Measurements from ENCODE around the gene MGAT5B. TPM values are rescaled to one million over a fixed set of nuclear protein-coding genes. Genes with fewer than 3 reads are reported as not detected.
"Not testable (repeated sequence)": the region's sequence is repeated elsewhere in the genome, so short reads cannot be mapped to it uniquely, and the experiment has no call there.

MGAT5B gene
- total and polyA plus RNA-seq, 10 donors, result 0.02 to 2.0 (median 0.75) TPM

DNA sequence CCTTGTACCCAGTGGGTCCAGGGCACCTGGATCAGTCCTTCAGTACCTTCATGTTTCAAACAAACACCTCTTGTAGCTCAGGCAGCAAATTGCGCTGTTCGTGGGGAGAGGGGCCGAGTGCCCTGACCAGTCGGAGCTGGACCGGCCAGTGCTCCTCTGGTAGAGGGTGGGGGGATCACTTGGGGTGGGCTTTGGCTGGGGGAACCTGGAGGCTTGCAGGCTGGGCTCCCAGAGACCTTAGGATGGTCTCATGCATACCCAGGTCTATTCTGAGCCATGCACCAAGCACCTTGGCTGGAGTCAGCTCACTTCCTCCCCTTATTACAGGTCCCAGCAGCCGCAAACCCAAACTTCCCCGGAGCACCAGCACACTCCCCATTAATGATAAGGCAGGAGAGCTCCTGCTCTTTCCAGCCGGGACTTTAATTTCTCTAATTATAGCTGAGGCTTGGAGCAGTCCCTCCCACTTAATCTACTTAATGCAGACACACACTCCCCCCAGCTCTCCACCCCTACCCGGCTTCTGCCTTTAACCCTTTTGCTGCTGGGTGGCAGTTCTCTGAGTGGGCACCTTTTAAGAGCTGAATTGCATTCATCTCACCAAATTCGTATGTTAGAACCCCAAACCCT is 26.3 kb upstream of the MGAT5B start:
- Histone ChIP-seq H3K4me3 (no peak overlapping the region), H3K36me3 (no peaks in the 10 kb centered on the region), H3K4me1 (peaks cover 0 to 29% (median 12%) of the 10 kb centered on the region in 6 donors), H3K27ac (no peak overlapping the region), H3K27me3 (replicated peaks in 1 of 7) (peaks cover 0 to 72% (median 24%) of the 10 kb centered on the region in 7 donors), H3K9me3 (no peaks in the 10 kb centered on the region)
- no peak for DNase-seq
- 4 to 17% (median 12%) methylated on average over 5 to 10 of the region's 10 CpGs for WGBS, 5 donors
- no peak for TF ChIP-seq POLR2A (IDR thresholded peaks at IDR 0.05)
- no peak for TF ChIP-seq POLR2AphosphoS5 (IDR thresholded peaks at IDR 0.05)
- TF ChIP-seq, protein P1, sequence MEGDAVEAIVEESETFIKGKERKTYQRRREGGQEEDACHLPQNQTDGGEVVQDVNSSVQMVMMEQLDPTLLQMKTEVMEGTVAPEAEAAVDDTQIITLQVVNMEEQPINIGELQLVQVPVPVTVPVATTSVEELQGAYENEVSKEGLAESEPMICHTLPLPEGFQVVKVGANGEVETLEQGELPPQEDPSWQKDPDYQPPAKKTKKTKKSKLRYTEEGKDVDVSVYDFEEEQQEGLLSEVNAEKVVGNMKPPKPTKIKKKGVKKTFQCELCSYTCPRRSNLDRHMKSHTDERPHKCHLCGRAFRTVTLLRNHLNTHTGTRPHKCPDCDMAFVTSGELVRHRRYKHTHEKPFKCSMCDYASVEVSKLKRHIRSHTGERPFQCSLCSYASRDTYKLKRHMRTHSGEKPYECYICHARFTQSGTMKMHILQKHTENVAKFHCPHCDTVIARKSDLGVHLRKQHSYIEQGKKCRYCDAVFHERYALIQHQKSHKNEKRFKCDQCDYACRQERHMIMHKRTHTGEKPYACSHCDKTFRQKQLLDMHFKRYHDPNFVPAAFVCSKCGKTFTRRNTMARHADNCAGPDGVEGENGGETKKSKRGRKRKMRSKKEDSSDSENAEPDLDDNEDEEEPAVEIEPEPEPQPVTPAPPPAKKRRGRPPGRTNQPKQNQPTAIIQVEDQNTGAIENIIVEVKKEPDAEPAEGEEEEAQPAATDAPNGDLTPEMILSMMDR (IDR thresholded peaks at IDR 0.05 in 8 of 11, conservative IDR thresholded peaks at IDR 0.05 in 3 of 11), result no peak
- intact Hi-C loops (cut with DNase I; ENCODE audit: low total_unique reads), result no loop called here

- Histone ChIP-seq H3K4me1 (peaks cover 0 to 29% (median 12%) of the 10 kb centered on the region in 6 donors), H3K27me3 (replicated peaks in 1 of 7) (peaks cover 0 to 75% (median 24%) of the 10 kb centered on the region in 7 donors)
- H3K27ac ChIP-seq; H3K4me3 ChIP-seq; intact Hi-C loops (cut with DNase I; ENCODE audit: low total_unique reads); DNase-seq; H3K36me3 ChIP-seq; H3K9me3 ChIP-seq: not testable (repeated sequence)
- WGBS, 5 donors, result 86 to 91% (median 87%) methylated on average over 6 of the region's 6 CpGs
Measured at GRCh38 chr17:76843068-76843467, 25.1 kb upstream of the MGAT5B start.

DNA sequence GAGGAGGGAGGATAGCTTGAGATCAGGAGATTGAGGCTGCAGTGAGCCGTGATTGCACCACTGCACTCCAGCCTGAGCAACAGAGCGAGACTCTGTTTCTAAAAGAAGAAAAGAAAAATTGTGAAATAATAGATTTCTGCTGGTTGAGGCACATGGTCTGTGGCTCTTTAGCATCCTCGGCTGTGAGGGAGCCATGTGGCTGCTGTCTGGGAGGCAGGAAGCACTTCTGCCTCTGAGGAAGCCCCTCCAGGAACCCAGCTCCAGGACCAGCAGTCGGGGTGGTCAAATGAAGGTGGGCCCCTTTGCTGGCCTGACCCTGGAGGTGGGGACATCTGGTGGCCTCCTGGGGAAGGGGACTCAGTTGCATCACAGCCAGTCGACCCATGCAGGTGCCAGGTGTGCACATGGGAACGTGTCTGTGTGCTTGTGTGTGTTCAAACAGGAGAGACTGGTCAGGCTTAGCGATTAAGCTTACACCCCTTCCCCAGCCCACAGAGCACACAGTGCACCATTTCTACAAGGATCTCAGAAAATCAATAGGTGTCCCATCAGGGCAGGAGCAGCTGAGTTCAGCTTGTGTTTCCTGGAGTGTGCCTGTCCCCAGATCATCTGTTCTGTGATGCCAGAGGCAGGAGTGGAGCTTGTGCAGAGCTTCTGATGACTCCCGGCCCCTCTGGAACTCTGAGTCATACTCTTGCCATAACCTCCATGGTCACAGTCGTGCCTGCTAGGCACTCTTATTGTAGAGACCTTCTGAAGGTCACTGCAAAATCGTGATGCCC is 24.3 kb upstream of the MGAT5B start:
- DNase-seq, result no peak
- H3K4me1 ChIP-seq, result peaks cover 0 to 27% (median 12%) of the 10 kb centered on the region in 6 donors
- no peaks in the 10 kb centered on the region for H3K36me3 ChIP-seq
- TF ChIP-seq POLR2A (IDR thresholded peaks at IDR 0.05) (no peak), POLR2AphosphoS5 (IDR thresholded peaks at IDR 0.05) (no peak)
- TF ChIP-seq, protein P1 (IDR thresholded peaks at IDR 0.05 in 8 of 11, conservative IDR thresholded peaks at IDR 0.05 in 3 of 11), result no peak
- H3K4me3 ChIP-seq, result no peak overlapping the region
- intact Hi-C loops (cut with DNase I; ENCODE audit: low total_unique reads), result no loop called here
- H3K27ac ChIP-seq, result no peak overlapping the region
- H3K9me3 ChIP-seq, result no peaks in the 10 kb centered on the region
- 47 to 57% (median 50%) methylated on average over 9 to 10 of the region's 10 CpGs for WGBS, 5 donors
- peaks cover 0 to 75% (median 24%) of the 10 kb centered on the region in 7 donors for H3K27me3 ChIP-seq (replicated peaks in 1 of 7)

DNA sequence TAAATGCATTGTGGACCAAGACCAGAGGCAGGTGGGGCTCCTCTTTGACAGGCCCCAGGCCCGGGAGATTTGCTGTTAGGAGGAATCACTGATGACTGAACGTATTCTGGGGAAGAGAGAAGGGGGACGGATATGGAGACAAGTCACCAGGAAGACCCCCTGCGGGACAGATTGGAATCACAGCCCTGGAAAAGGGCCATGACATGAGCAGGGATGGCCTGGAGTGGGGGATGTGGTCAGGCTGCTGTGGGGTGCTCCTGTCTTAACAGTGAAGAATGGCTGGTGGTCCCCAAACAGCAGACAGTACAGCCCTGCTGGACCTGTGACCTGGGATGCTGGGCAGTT is 23.7 kb upstream of the MGAT5B start:
- Histone ChIP-seq H3K9me3 (no peaks in the 10 kb centered on the region), H3K4me1 (peaks cover 0 to 22% (median 8%) of the 10 kb centered on the region in 6 donors), H3K27ac (no peak overlapping the region), H3K4me3 (no peak overlapping the region), H3K27me3 (replicated peaks in 1 of 7) (peaks cover 0 to 75% (median 24%) of the 10 kb centered on the region in 7 donors), H3K36me3 (no peaks in the 10 kb centered on the region)
- TF ChIP-seq POLR2A (IDR thresholded peaks at IDR 0.05), result no peak
- TF ChIP-seq, protein P1 (IDR thresholded peaks at IDR 0.05 in 8 of 11, conservative IDR thresholded peaks at IDR 0.05 in 3 of 11), result no peak
- TF ChIP-seq POLR2AphosphoS5 (IDR thresholded peaks at IDR 0.05), result no peak
- DNase-seq, result no peak
- intact Hi-C loops (cut with DNase I; ENCODE audit: low total_unique reads), result no loop called here
- 75 to 93% (median 81%) methylated on average over 4 of the region's 4 CpGs for WGBS, 5 donors
